Activated T-cell treated with anti-CD3 and anti-CD28 coated beads for 1 hour (primary cell): Measurements from ENCODE around the gene CACNA1H.
"Not testable (repeated sequence)": the region's sequence is repeated elsewhere in the genome, so short reads cannot be mapped to it uniquely, and the experiment has no call there.

Source experiments
- DNase-seq: peaks from one replicate; pipeline ENCODE4 v3.0.0-alpha.2; 2020; ENCODE audit warnings: low read depth

CACNA1H gene

GRCh38 chr16:1213796-1214372 lies 61.0 kb downstream of the CACNA1H start:
- no peak for DNase-seq

DNA sequence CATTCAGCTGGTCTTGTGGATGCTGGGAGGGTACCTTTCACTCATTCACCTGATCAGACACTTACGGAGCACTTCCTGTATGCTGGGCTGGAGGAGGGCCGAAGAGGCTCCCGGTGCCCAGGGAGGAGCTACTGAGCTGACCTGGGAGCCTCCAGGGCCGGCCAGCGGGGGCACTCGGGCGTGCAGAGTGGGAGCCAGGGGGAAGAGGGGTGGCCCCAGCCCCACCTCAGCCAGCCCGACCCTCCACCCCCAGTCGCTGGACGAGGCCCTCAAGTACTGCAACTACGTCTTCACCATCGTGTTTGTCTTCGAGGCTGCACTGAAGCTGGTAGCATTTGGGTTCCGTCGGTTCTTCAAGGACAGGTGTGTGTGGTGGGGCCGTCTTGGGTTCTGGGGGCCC lies 61.8 kb downstream of the CACNA1H start:
- no peak for DNase-seq

GRCh38 chr16:1215574-1216295 lies 62.8 kb downstream of the CACNA1H start:
- no peak for DNase-seq

DNA sequence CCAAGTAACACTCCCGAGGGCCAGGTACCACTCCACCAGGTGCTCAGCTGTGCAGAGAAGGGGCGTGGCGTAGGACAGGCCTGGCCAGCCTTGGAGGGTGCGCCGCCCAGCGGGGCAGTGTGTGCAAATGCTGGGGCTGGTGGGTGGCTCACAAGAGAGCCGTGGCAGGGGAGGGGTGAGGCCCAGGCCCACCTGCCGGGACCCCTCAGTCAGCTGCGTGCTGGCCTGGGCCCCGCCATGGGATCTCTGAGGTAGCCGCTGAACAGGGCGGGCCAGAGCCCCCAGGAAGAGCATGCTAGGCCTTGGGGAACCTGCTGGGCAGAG lies 63.4 kb downstream of the CACNA1H start:
- no peak for DNase-seq

DNA sequence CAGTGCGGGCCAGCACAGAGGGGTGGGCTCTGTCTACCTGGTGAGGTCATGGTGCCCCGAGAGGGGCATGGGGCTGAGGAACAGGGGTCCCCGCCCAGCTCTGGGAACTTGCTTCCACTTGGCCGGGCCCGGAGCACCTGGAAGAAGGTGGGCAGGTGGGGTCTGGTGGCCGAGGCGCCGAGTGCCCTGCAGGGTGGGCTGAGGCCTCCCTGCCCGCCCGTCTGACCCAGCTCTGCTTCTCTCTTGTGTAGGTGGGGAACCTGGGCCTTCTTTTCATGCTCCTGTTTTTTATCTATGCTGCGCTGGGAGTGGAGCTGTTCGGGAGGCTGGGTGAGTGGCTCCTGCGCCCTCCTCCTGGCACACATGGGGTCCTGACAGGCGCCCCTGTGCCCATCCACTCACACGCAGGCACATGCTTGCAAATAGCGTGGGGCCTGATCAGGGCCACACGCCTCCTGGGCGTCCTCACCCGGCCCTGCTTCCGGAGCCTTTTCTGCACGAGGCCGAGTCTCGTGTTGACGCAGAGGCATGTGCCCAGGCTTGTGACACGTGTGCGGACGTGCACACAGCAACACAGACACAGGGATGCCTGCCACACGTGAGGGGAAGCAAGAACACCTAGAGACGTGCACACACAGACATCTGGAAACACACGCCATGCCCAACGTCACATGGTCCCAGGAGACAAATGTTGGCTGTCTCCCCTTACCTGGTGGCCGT lies 63.9 kb downstream of the CACNA1H start:
- no peak for DNase-seq

GRCh38 chr16:1217526-1217925 lies 64.6 kb downstream of the CACNA1H start:
- no peak for DNase-seq

GRCh38 chr16:1218061-1218929 lies 65.4 kb downstream of the CACNA1H start:
- DNase-seq = no peak

DNA sequence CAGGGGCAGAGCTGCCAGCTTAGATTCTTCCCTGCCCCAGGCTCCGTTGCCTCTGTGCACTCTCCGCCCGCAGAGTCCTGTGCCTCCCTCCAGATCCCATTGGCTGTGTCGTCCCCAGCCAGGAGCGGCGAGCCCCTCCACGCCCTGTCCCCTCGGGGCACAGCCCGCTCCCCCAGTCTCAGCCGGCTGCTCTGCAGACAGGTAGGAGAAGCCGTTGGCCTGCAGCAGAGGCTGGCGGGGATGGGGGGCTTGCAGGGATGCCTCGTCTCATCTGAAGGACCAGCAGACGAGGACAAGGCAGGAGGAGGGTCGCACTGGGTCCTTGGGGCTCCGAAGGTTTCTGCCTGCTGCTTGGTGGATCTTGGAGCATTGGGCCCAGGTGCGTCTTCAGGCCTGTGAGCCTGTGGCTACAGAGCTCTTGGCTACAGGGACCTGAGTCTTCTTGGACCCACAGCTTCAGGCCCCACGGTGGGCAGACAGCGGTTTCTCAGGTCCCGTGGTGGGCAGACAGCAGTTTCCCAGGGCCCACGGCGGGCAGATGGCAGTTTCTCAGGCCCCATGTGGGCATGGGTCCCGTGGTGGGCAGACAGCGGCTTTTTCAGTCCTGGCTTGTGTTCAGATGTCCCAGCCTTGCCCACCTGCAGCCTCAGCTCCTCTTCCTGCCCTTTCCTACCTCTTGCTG lies 66.2 kb downstream of the CACNA1H start:
- no peak for DNase-seq

DNA sequence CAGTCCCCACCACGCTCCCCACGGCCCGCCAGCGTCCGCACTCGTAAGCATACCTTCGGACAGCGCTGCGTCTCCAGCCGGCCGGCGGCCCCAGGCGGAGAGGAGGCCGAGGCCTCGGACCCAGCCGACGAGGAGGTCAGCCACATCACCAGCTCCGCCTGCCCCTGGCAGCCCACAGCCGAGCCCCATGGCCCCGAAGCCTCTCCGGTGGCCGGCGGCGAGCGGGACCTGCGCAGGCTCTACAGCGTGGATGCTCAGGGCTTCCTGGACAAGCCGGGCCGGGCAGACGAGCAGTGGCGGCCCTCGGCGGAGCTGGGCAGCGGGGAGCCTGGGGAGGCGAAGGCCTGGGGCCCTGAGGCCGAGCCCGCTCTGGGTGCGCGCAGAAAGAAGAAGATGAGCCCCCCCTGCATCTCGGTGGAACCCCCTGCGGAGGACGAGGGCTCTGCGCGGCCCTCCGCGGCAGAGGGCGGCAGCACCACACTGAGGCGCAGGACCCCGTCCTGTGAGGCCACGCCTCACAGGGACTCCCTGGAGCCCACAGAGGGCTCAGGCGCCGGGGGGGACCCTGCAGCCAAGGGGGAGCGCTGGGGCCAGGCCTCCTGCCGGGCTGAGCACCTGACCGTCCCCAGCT lies 67.3 kb downstream of the CACNA1H start:
- DNase-seq = no peak

DNA sequence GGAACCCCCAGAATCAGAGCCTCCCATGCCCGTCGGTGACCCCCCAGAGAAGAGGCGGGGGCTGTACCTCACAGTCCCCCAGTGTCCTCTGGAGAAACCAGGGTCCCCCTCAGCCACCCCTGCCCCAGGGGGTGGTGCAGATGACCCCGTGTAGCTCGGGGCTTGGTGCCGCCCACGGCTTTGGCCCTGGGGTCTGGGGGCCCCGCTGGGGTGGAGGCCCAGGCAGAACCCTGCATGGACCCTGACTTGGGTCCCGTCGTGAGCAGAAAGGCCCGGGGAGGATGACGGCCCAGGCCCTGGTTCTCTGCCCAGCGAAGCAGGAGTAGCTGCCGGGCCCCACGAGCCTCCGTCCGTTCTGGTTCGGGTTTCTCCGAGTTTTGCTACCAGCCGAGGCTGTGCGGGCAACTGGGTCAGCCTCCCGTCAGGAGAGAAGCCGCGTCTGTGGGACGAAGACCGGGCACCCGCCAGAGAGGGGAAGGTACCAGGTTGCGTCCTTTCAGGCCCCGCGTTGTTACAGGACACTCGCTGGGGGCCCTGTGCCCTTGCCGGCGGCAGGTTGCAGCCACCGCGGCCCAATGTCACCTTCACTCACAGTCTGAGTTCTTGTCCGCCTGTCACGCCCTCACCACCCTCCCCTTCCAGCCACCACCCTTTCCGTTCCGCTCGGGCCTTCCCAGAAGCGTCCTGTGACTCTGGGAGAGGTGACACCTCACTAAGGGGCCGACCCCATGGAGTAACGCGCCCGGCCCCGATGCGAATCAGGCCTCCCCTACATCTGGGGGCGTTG lies 68.1 kb downstream of the CACNA1H start:
- no peak for DNase-seq

DNA sequence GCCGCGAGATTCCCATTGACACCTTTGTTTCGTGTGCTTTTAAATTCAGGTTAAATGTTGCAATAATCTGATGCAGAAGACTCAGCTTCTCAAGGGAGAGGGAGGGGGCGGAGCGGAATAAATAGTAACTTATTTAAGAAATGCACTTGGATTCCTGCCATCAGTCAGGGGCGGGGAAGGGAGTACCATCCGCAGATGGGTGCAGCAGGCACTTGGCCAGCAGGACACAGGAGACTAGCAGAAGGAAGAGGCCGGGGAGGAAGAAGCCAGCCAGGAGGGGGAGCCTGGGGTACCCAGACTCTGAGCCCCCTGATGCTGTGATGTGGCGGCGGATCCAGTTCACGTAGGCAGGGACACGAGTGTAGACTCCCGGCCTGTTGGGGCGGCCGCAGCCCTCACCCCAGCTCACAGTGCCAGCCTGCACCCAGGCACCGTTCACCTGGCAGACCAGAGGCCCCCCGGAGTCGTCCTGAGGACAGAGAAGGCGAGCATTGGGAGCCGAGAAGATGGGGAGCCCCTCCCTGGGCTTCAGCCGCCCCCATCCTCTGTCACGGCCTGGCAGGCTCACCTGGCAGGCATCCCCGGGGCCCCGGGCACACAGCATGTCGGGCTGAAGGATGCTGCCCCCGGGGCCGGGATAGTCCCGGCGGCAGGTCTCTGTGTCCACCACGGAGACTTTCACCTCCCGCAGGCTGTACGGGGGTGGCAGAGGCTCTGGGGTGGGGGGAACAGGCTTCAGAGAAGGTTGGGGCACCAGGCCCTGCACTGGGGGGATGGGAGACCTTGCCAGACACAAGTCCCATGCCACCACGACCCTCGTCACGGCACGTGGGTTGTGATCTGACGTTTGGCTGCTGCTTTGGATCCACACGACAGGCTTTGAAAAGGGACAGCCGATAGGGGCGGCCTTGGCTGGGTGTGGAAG lies 69.0 kb downstream of the CACNA1H start:
- no peak for DNase-seq

DNA sequence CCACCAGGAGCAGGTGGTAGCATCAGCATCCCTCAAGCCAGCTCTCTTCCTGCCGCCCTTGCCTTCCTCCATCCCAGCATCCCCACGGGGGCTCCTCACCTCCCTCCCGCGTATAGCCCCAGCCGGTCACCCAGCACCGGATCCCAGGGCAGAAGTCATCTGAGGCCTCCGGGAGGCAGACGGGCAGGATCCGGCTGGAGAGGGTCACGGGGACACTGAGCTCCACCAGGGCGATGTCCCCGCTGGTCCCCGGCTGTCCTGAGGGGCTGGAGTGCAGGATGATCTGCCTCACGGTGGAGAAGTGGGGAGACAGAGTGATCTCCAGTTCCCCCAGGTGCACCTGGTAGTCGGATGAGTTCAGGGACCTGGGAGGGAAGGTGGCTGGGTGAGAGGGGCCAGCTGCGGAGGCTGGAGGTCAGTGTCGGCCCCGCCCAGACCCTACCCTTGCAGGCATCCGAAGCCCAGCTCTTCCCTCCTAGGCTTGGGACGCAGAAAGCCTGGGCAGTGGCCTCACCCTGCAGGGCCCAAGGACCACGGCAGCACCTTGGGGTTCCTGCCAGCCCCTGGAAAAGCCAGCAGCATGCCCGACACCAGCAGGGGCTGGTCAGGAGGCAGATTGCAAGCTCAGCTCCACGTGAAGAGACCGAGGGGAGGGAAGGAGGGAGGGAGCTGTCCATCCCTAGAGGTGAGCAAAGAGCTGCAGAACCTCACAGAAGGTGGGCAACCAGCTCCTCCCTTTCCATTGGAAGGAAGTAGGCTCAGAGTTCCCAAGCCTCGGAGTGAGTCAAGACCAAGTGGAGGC lies 69.8 kb downstream of the CACNA1H start:
- no peak for DNase-seq

GRCh38 chr16:1223355-1224214 lies 70.7 kb downstream of the CACNA1H start:
- DNase-seq = no peak

GRCh38 chr16:1224558-1224957 lies 71.7 kb downstream of the CACNA1H start:
- no peak for DNase-seq

DNA sequence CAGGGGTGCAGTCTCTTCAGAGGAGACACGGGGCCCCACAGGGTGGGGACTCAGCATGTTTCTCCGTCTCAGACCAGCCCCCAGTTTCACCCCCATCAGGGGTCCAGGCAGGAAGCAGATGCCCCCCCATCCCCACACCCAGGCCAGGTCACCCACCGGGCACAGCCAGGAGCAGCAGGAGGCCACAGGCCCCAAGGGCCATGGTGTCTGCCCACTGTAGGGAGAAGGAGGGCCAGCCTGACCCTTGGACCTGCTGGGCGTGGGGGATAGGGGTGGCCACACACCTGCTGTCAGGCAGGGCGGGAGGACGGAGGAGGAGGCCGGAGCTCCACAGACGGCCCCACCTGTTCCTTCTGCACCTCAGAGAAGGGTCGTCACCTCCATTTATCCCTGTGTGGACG lies 72.1 kb downstream of the CACNA1H start, which contains the start of gene TPSG1:
TPSG1 (minus strand) TSS at position 218 of the 401 bp plus-strand sequence; CDS start at position 202, 16 bp downstream.
- no peak for DNase-seq

DNA sequence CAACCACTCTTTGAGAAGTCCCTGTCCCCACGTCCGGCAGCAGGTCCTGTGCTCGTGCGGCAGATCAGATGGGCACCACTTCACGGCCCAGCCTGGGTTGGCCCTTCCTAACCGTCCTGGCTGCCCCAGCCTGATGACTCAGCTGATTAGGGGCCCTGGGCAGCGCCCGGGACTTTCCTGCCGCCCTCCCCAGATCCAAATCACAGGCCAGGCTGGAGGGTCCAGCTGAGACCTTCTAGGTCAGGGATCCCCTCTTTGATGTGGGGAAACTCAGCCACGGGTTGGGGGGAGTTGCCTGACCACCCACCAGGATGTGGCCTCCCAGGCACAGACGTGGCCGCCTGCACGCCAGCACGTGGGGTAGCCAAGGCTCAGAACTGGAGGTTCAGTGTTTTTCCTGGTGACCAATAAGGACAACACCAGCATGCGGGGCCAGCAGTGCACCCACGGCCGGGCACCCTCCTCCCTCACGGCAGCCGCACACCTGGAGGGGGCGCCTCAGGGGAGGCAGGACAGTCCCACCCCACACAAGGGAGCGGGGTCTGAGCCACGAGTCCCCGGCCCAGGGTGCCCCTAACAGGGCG lies 72.9 kb downstream of the CACNA1H start:
- DNase-seq = not testable (repeated sequence)

DNA sequence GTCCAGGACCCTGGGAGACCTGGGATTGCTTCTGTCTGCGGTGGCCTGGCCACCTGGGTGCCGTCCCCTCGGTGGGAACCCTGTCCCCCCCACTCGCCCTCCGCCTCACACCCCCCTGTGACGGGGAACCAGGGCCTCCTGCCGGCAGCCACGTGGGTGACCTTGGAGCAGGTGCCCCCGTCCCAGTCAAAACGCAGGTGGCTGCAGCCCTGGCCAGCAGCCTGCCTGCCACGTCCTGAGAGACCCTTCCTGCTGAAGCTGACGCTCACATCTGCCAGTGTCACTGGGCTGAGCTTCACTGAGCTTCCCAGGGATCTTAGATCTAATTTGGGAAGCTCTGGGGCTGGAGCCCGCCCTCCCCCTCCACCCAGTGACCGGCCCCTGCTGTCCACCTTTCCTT lies 73.8 kb downstream of the CACNA1H start:
- DNase-seq = not testable (repeated sequence)
